H7 (cell line): ENCODE measurements around the gene GABRA4. TPM values are rescaled to one million over a fixed set of nuclear protein-coding genes. Genes with fewer than 3 reads are reported as not detected.

Experiments used
- DNase-seq: peaks from one replicate; pipeline ENCODE4 v3.0.0; 2012
- H3K27me3 ChIP-seq: 2 replicates; pipeline ENCODE4 v1.6.0; 2011; ENCODE audit warnings: mild to moderate bottlenecking, low read length; ENCODE audit not compliant: control insufficient read depth, insufficient read depth
- H3K36me3 ChIP-seq: replicated peaks from 2 replicates; pipeline ENCODE4 v1.5.1; 2011; ENCODE audit warnings: low read length; ENCODE audit not compliant: control insufficient read depth, insufficient read depth
- H3K4me3 ChIP-seq: 2 replicates; pipeline ENCODE4 v1.5.1; 2011; ENCODE audit warnings: low read depth, mild to moderate bottlenecking, control low read depth, low read length, moderate library complexity; ENCODE audit not compliant: insufficient read depth
- total RNA-seq: library from RNA; depleted of rRNA; stranded (reverse); fragments of >200 nt; shearing (Covaris generic); gene quantifications from 2 replicates; pipeline ENCODE4 v1.2.3, GENCODE V29; 2014

Gene GABRA4
- total RNA-seq, 1 experiment from 2014 or later: 0.07 TPM

DNA sequence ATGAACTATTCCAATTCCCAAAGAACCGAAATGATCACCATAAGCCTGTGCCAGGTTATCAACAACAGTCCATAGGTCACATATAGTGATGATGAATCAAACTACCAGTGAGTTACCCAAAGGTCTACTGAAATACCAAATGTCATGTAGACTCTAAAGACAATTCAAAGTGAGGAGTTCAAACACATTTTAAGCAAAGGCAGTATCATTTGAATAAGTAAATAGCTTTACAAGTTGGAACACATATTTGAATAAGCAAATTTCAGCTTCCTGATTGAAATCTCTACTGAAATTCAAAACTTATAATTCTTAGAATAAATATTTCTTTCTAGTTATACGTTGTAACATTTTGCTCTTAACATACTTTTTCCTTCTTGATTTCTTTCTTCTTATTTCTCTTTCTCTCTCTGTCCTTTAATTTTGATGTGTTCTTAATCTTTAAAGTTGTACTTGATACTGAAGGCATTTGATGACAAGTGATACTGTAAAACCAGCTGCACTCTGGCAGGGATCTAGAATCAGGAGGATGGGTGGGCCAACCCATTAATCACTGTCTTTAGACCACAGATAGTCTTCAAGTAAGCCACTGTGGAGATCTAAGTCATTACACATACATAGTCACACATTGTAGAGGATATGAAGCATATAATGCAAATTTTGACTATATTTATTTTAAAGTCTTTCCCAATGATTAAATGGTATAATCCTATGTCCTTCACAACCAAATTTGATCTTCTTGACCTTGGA, 34.5 kb downstream of the GABRA4 start:
- Histone ChIP-seq H3K27me3 (no peaks in the 10 kb centered on the region), H3K4me3 (no peak overlapping the region), H3K36me3 (no peaks in the 10 kb centered on the region)
- no peak for DNase-seq

DNA sequence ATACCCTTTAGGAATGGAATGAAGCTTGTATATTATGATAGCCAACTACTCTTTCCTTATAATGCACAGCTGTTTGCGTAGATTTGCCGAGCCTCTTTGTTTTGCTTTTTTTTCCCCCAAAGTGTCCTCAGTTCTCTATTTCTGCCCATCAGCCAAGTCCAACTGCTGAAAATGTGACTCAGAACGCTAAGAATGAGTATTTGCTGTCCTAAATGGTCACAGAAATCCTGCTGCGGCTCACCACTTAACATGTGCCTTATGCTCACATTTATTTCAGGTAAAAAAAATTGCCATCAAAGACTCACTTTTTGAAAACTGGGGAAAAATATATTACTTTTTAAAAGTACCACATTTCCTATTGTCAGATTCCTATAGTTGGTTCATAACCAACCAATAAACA, 36.9 kb downstream of the GABRA4 start:
- H3K4me3 ChIP-seq: no peak overlapping the region
- no peak for DNase-seq

DNA sequence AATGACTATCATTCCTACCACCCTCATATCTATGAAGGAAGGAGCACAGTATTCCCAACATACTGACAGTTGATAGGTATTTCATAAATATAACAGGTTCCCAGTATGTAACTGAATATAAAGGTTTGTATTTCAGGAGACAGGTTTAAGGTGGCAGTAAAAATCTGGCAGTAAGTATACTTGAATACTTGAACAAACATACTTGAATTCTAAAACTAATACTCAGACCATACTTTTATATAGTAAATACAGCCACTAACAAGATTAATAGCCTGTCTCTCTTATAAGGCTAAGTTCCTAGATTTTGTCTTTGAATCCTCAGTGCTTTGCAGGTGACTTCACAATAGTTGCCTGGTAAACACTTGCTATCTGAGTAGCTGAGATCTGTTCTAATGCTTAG, 37.8 kb downstream of the GABRA4 start:
- DNase-seq: no peak
- Histone ChIP-seq H3K27me3 (no peaks in the 10 kb centered on the region), H3K36me3 (no peaks in the 10 kb centered on the region), H3K4me3 (no peak overlapping the region)

More for the DNA sequence above, 36.9 kb downstream of the GABRA4 start:
- H3K27me3 ChIP-seq: no peaks in the 10 kb centered on the region
- no peaks in the 10 kb centered on the region for H3K36me3 ChIP-seq

DNA sequence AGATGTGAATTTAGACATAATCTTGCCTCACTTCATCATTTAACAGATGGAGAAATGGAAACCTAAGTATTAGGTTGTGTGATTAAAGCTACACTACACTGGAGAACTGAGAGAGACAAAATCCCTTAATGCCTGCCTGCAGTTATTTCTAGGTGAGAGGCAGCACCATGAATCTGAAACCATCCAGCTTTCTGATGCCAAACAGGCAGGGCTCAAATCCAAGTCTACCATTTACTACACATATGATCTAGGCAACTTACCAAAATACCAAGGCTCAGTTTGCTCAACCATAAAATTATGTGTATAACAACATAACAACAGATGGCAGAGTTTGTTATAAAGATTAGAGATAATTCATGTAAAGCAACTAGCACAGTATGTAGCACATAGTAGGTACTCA, 38.7 kb downstream of the GABRA4 start:
- Histone ChIP-seq H3K4me3 (no peak overlapping the region), H3K27me3 (no peaks in the 10 kb centered on the region), H3K36me3 (no peaks in the 10 kb centered on the region)
- DNase-seq: no peak

DNA sequence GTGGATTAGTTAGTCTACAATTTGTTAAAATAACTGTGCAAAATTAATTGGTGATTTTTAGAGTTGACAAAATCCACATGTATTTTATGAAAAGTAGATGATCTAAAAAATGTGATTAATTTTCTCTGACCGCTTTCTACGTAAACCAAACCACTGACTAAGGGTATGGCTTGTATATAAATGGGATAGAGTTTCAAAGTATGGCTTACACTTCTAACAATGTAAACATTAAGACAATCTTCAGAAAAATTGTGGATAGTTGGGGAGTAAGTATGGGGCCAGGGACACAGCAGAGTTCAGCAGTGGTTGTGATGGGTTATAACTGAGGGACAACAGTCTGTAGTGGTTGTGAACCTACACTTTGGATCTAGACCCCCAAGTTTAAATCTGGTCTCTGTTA, 39.8 kb downstream of the GABRA4 start:
- no peaks in the 10 kb centered on the region for H3K27me3 ChIP-seq
- no peak overlapping the region for H3K4me3 ChIP-seq
- no peak for DNase-seq
- no peaks in the 10 kb centered on the region for H3K36me3 ChIP-seq

DNA sequence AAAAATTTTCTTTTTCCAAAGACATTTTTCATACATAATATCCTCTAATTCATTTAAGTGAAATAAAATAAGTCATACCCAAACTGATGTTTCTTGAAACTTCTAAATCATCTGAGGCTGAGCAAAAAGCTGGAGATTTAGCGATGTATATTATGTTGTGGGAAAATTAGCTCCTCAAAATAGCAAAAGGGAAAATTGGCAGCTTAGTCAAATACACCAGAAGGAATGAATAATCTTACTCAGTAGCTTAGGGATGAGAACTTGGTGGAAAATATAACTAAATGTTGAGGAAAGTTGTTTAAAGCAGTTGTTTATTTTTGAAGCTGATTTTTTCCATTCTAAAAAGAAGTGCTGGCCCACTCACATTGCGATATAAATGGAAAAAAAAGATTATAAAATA, 40.9 kb downstream of the GABRA4 start:
- Histone ChIP-seq H3K27me3 (no peaks in the 10 kb centered on the region), H3K4me3 (no peak overlapping the region), H3K36me3 (no peaks in the 10 kb centered on the region)
- DNase-seq: no peak

DNA sequence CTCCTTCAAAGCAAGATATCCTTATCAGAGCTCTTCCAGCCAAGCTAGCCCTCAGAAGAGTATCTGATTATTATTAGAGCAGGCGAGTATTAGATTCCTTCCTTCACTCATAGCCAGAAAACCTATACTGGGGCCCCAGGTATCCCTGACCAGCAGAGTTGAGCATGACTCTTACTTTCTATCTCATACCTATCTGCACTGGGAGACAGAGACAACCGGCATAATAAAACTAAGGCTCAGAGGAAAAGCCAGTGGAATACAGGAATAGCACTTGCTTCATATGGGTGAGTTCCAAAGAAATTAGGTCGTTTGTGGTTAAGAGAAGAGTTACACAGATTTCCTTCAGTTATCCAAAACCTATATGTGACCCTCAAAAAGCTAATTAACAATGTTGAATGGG, 42.6 kb downstream of the GABRA4 start:
- no peaks in the 10 kb centered on the region for H3K36me3 ChIP-seq
- no peak for DNase-seq
- H3K27me3 ChIP-seq: no peaks in the 10 kb centered on the region
- H3K4me3 ChIP-seq: no peak overlapping the region

DNA sequence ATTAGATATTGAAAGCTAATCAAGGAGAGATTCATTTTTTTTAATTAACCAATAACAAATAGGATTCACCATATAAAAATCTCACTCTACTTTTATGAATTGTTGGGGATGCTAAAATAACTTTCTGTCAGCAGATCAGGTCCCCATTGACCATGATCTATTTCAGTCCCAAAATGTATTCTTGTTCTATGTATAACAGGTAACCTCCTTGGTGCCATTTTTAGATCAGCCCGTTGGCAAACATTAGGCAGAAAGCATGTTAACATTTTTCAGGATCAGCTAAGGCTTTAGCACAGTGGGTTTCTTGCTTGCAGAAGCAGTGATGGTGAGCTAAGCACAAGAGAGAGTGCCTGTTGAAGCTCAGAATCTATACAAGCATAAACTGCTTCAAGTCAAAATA, 43.6 kb downstream of the GABRA4 start:
- Histone ChIP-seq H3K27me3 (no peaks in the 10 kb centered on the region), H3K36me3 (no peaks in the 10 kb centered on the region), H3K4me3 (no peak overlapping the region)
- DNase-seq: no peak

DNA sequence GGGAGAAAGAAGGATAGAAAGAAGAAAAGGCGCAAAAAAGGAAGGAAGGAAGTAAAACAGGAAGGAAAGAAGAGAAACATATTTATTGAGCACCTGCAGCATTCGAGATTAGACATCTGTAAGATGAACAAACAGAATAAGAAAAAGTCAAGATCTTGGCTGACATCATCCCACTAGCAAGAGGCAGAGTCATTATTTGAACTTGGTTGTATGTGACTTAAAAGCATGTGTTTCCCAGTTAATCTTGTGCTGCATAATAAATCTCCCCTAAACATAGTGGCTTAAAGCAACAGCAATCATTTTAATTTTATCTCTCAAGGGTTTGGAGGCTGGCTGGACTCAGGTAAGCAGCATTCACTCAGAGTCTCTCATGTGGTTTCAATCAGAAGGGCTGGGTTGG, 45.8 kb downstream of the GABRA4 start:
- no peak for DNase-seq
- Histone ChIP-seq H3K4me3 (no peak overlapping the region), H3K36me3 (no peaks in the 10 kb centered on the region), H3K27me3 (no peaks in the 10 kb centered on the region)

DNA sequence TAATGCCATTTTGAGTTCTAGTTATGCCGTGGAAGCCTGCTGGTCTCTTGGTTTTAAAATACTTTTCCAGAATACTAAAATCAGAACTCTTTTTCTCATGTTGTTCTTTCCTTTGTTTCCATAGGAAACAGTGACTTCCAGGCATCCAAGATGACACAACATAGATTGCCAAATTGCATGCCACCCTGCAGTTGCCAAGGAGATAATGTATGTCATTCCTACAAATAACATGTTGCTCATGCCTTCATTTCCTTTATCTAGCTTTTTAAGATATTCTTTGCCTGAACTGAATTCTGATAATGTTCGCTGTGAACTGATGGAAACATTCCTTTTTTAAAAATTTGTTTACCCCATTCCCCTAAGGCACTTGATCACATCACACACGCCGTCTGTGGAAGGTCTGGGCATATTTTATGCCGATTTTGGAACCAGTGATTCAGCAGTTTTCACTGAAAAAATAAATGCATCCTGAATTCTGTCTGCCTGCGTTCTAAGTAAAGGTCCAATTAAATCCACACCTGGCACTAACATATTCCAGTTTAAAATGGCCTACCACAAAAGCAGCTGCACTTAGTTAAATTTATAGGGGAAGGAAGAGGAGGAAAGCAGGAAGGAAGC, 46.4 kb downstream of the GABRA4 start:
- no peak overlapping the region for H3K4me3 ChIP-seq
- no peaks in the 10 kb centered on the region for H3K27me3 ChIP-seq
- no peak for DNase-seq
- no peaks in the 10 kb centered on the region for H3K36me3 ChIP-seq

DNA sequence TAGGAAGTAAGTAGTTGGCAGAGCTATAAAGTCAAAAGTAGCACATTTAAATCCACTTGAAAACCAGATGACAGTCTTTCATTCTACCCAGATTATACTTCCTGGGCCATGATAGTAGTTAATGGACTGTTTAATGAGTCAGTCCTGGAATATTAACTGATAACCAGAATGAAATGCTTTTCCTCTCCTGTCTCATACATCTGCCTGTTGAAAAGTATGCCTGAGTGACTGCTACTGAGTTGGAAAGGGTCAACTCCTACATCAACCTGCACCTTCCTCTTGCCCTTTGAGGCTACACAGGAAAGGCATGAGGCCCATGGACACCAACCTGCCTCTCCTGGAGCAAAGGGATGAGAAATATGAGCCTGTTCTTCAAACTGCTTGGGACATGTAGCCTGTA, 48.3 kb downstream of the GABRA4 start:
- DNase-seq: no peak
- no peaks in the 10 kb centered on the region for H3K27me3 ChIP-seq
- no peaks in the 10 kb centered on the region for H3K36me3 ChIP-seq
- no peak overlapping the region for H3K4me3 ChIP-seq

DNA sequence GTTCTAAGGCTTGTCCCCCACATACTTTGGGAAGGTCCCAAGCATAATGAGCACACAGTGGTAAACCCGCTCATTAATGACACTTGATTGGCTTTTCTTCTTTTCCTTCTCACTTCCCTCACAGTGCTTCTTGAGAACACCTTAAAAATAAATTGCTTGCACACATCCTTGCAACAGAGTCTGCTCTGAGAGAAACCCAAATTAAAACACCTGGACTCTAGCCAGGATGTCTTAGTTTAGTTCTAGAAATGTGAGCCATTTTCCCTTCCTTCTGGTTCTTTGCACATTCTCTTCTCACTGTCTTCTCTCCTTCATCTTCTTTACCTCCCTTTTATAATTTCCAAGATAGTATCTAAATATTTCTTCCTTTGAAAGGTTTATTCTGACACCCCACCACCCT, 49.0 kb downstream of the GABRA4 start:
- Histone ChIP-seq H3K4me3 (no peak overlapping the region), H3K36me3 (no peaks in the 10 kb centered on the region), H3K27me3 (no peaks in the 10 kb centered on the region)
- DNase-seq: no peak

DNA sequence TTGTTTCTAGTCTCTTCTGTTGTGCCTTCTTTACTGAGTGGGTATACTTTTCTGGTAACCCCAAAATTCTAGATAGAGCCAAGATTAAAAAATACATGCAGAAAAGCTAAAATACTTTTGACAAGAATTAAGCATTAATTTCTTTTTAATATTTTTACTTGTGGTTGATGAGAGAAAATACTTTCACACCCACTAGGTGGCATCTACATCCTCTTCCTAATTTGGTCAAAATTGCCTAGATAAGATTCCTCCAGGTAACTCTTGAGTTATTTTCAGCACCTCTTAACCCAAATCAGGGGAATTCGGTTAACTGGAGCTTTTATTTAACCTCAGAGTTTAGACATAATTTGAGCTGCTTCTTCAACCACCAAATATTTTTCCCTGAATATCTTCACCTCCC, 55.9 kb downstream of the GABRA4 start:
- DNase-seq: no peak
- Histone ChIP-seq H3K36me3 (no peaks in the 10 kb centered on the region), H3K4me3 (no peak overlapping the region), H3K27me3 (no peaks in the 10 kb centered on the region)

DNA sequence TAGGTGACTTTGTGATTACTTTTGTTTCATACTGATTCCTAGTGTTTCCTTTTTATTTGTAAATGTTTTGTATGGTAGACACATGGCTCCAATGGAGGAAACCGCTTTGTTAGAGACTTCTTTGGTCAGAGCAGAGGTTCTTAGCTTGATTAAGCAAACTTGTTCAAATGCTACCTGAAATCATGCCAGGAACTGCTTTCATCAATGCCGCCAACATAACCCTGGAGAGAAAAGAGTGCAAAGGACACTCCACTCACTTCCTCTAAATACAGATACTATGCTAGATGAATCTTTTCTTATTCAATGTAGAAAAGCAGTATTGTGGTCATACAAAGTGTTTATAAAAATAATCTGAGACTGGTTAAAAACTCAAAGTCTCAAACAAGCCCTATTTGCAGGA, 58.7 kb downstream of the GABRA4 start:
- H3K4me3 ChIP-seq: no peak overlapping the region
- no peaks in the 10 kb centered on the region for H3K27me3 ChIP-seq
- no peaks in the 10 kb centered on the region for H3K36me3 ChIP-seq
- DNase-seq: no peak

DNA sequence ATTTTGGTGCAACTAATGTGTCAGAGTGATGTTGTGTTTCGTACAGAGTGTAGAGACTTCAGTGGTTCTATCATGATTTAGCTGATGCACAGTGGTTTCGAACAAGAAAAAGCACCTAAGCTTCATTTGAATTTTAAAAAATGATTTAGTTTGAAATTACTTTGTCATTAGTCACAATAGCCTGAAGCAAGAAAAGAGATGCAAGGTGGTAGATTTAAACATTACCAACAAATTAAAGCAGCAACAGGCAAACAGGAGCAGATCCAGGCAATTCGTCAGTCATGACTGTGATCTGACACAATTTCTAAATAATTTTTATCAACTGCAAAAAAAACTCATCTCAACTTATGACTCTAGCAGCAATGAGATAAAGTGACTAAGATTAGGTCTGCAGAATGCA, 59.7 kb downstream of the GABRA4 start:
- Histone ChIP-seq H3K27me3 (no peaks in the 10 kb centered on the region), H3K4me3 (no peak overlapping the region), H3K36me3 (no peaks in the 10 kb centered on the region)
- DNase-seq: no peak
